ENCODE measurements around the gene NECAB3. TPM values are rescaled to one million over a fixed set of nuclear protein-coding genes. Genes with fewer than 3 reads are reported as not detected.
"Not testable (repeated sequence)": the region's sequence is repeated elsewhere in the genome, so short reads cannot be mapped to it uniquely, and the experiment has no call there.

The NECAB3 gene
- 10 to 100 TPM; 15.2 to 23.0 (median 21.0) TPM for polyA plus RNA-seq (ENCODE audit: insufficient read length in 4 of 4)

GRCh38 chr20:33674294-33675135 lies at the start of gene NECAB3:
Gene NECAB3, minus strand, starts transcription at chr20:33674428. Its CDS starts 76 bp downstream, at chr20:33674352.
- DNase-seq (ENCODE audit: low read depth in 4 of 4, low spot score in 2 of 4) = no peak

DNA sequence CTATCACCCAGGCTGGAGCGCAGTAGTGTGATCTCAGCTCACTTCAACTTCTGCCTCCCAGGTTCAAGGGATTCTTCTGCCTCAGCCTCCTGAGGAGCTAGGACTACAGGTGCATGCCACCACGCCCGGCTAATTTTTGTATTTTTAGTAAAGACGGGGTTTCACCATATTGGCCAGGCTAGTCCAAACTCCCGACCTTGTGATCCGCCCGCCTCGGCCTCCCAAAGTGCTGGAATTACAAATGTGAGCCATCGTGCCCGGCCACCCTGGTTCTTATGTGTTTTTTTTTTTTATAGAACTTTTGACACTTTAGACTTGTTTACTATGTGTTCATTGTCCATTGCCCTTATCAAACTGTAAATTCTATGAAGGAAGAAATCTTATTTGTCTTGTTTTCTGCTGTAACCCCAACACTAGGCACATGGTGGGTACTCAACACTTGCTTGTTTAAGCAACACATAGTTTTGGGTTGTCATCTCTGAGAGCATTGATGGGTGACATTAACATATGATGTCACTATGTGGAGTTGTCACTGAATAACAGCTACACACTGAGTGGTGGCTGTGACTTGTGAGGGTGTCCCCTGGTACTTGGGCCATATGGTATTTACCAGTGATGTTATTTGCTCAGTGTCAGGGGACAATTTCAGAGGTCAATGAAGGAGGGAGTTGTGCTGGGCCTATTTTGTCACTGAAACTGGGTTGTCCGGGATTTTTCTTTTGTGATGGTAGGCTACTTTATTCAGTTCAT lies 47.3 kb upstream of the NECAB3 start:
- no peak for DNase-seq (ENCODE audit: low read depth in 4 of 4, low spot score in 2 of 4)

DNA sequence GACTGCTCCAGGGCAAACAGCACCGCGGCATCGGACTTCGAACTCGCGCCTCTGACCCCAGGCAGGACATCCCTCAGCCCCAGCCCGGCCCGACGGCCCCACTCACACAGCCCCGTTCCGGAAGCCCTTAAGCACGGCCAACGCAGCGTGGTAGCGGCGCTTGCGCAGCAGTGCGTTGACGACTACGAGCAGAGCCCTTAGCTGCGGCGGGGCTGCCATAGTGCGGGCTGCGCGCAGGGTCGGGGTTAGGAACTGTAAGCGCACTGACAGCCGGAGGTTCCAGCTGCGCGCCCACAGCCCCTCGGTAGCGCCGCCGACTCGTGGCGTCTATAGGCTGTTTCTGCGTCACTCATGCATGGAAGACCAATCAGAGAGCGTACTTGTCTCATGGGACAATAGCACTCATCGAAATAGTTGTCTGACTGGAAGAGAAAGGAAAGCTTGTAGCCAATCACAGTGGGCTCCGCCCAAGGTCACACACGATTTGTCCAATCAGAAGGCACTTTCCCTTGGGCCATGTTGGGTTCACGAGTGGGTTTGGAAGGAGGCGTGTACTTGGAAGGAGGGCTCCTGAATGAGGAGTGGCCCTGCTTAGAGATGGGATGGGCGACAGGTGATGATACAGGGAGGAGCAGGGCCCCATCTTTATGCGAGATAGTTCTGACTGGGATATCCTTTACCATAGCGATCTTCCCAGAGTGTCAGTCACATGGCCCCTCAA lies 45.9 kb upstream of the NECAB3 start, which contains the start of gene PXMP4:
Gene PXMP4, minus strand, starts transcription at position 322 of the 721 bp plus-strand sequence. Its CDS starts 103 bp downstream, at position 219.
- peak; percentile 69 to 91 (median 82) for DNase-seq (ENCODE audit: low read depth in 4 of 4, low spot score in 2 of 4)

DNA sequence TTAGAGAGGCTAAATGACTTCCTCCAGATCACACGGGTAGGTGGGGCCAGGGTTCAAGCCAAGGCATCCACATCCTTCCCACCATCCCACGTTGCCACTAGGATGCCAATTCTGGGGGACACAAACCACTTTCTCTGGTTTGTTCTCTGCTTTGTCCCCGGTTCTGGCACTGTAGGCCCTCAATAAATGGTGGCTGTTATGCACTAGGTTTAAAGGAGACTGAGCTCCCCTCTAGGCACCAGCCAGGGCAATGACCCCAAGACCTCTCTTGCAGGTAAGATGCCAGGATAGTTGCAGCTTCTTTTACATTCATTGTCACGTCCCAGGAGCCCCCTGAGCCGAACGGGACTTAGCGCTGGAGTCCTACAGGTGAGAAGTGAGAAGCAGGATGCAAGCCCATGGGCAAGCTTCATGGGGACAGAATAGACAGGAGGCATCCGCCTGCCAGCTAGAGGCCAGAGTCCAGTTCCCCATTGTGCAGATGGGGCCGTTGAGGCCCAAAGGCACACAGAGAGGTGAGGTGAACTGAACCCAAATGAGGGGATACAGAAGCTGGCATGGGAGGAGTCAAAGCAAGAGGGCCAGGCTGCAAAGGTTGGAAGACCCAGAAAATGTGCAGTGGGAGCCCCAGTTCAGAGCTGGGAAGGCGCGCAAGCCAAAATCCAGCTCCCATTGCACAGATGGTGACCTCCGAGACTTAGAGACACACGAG lies 45.2 kb upstream of the NECAB3 start:
- DNase-seq (ENCODE audit: low read depth in 4 of 4, low spot score in 2 of 4) = no peak

- DNase-seq (ENCODE audit: low read depth in 4 of 4, low spot score in 2 of 4) = no peak
Observed at GRCh38 chr20:33716498-33716897, 42.3 kb upstream of the NECAB3 start.

- no peak for DNase-seq (ENCODE audit: low read depth in 4 of 4, low spot score in 2 of 4)
Observed at GRCh38 chr20:33713865-33714367, 39.7 kb upstream of the NECAB3 start.

DNA sequence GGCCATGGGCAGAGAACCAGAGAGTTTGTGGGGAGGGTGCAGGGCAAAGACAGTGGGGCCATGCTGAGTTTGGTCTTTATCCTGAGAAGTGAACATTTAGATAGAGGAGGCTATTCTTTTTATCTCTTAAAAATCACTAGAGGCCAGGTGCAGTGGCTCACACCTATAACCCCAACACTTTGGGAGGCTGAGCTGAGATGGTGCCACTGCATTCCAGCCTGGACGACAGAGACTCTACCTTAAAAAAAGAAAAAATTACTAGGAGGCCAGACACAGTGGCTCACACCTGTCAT lies 37.2 kb upstream of the NECAB3 start:
- DNase-seq (ENCODE audit: low read depth in 4 of 4, low spot score in 2 of 4) = no peak

DNA sequence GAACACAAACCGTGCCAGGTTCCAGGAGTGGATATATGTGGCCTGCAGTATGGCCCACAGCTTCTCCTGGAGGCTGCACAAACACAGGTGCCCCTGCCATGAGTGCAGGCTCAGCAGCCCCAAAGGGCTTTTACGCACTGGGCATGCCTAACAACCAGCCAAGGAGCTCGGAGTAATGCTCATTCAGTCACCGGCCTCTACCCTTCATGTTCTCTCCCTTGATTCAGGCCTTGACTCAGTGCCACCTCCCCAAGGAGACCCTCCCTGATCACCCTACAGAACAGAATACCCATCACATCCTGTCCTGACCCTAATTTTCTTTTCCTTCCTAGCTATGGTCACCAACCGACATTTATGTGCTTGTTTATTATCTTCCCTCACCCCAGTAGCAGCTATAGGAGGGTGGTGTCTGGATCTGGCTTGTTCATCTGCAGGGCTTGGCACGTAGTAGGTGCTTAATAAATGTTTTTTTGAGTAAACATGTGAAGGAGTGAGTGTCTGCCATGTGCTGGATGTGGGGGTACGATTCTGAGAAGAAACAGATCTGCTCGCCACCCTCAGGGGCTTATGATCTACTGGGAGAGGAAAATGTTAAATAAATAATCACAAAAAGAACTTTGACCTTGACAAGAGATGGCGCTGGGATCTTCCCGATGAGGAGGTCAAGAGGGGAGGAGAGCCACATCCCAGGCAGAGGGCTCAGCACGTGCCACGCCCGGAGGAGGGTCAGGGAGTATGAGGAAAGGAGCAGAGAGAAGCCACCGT lies 36.6 kb upstream of the NECAB3 start:
- no peak for DNase-seq (ENCODE audit: low read depth in 4 of 4, low spot score in 2 of 4)

DNA sequence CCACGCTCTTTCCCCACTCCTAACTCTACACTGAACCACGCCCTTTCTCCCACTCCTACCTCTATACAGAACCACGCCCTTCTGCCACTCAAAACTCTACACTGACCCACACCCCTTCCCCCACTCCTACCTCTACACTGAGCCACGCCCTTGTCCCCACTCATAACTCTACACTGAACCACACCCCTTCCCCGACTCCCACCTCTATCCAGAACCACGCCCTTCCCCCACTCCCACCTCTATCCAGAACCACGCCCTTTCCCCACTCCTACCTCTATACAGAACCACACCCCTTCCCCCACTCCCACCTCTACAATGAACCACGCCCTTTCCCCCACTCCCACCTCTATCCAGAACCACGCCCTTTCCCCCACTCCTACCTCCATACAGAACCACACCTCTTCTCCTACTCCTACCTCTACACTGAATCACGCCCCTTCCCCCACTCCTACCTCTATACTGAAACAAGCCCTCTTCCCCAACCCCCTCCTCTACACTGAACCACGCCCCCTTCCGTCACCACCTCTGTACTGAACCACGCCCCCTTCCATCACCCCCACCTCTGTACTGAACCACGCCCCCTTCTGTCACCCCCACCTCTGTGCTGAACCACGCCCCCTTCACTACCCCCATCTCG lies 35.8 kb upstream of the NECAB3 start:
- DNase-seq (ENCODE audit: low read depth in 4 of 4, low spot score in 2 of 4) = no peak

DNA sequence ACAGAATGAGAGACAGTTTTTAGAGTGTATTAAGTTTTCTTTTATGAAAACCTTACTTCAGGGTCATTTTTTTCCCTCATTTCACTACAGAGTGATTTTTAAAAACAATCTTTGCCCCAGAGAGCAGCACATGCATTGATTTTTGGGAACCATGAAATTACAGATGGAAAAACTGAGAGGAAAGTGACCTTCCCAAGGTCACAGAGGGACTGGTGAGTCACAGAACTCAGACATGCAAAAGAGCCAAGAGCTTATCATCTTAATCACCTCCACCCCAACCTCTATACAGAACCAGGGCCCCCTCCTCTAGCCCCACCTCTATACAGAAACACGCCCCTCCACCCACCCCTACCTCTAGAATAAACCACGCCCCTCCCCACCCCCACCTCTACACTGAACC lies 35.2 kb upstream of the NECAB3 start:
- DNase-seq (ENCODE audit: low read depth in 4 of 4, low spot score in 2 of 4) = no peak

DNA sequence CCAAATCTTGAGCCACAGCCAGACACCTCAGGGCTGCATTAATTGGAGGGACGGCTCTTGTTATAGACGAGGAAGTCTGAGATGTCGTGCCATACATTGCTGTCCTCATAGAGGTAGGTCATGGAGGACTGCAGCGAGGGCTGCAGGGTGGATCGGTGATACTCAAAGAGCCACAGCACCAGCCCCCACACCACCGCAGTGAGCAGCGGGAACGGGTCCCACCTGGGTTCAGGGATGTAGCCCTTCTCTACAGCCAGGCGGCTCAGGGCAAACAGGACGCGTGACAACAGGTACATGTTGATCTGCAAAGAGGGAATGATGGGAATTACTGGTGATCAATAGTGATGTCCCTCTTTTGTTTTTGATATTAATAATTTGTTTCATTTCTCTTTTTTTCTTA lies 33.4 kb upstream of the NECAB3 start:
- no peak for DNase-seq (ENCODE audit: low read depth in 4 of 4, low spot score in 2 of 4)

DNA sequence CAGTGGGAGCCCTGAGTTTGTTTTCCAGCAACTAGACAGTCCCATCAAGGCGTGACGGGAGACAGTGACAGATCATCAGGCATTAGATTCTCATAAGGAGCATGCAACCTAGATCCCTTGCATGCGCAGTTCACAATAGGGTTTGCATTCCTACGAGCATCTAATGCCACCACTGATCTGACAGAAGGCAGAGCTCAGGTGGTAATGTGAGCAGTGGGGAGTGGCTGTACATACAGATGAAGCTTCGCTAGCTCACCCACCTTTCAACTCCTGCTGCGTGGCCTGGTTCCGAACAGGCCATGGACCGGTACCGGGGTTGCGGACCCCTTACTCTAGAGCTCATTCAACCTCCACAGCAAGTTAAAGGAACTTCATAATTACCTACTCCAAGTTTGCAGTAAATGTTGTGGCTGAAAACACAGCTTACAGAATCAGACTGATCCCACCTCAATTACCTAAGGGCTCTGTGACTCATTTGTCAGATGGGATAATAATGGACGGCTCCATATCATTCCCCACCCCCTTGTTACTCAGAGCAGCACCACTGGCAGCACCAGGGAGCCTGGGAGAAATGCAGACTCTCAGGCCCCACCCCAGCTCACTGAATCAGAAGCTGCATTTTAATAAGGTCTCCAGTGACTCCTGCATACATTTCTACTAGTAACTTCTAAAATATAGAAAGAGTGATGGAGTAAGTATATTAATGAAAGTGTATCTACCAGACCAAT lies 30.1 kb upstream of the NECAB3 start:
- no peak for DNase-seq (ENCODE audit: low read depth in 4 of 4, low spot score in 2 of 4)

DNA sequence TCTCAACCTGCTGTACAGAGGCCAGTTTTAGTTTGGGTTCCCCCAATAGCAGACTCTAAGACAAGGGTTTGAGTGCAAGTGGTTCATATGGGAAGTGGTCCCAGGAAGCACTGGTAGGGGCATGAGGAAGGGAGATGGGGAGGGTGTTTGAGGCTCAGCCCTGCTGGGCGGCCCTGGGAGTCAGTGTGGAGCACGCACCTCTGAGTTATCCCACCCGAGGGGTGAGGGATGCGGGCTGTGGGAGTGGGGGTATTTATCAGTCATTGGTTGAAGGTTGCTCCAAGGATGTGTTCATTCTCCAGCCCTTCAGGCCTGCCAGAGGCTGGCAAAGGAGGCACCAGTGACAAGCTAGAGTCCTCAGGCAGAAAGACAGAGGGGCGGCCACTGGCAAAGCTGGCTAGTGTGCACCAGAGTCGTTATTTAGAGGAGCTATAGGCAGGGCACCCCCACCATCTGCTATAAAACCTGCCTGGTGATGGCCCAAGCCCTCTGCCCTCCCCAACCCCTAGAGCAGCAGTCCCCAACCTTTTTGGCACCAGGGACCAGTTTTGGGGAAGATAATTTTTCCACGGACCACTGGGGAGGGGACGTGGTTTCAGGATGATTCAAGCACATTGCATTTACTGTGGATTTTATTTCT lies 29.4 kb upstream of the NECAB3 start:
- DNase-seq (ENCODE audit: low read depth in 4 of 4, low spot score in 2 of 4) = no peak

DNA sequence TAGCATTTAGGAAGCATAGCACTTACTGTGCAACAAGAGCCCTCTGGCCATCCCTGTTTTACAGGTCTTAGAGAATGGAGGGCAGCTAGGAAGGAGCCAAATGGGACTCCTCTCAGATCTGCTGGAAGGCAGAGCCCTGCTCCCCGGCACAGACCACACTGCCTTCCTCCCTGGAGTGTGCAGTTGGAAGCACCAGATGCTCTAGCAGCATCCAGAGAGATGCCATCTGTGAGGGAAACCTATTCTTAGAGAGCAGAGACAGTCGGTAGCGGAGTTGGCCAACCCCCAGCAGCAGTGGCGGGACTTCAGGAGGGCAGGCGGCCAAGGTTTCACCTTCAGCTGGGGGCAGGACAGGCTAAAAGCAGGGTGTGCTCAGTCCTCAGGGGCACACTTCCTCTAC lies 28.6 kb upstream of the NECAB3 start:
- no peak for DNase-seq (ENCODE audit: low read depth in 4 of 4, low spot score in 2 of 4)

GRCh38 chr20:33701629-33702450 lies 27.6 kb upstream of the NECAB3 start:
- DNase-seq (ENCODE audit: low read depth in 4 of 4, low spot score in 2 of 4) = no peak

- not testable (repeated sequence) for DNase-seq (ENCODE audit: low read depth in 4 of 4, low spot score in 2 of 4)
Observed at GRCh38 chr20:33700696-33701441, 26.6 kb upstream of the NECAB3 start.

Measured in left renal cortex interstitium (tissue), 4 donors.